GM19239 (cell line): Measurements from ENCODE around the gene KLC1.
A peak's percentile ranks its signal among the peaks of the same experiment; 100 is the strongest.
"Not testable (repeated sequence)": the region's sequence is repeated elsewhere in the genome, so short reads cannot be mapped to it uniquely, and the experiment has no call there.

ENCODE experiments used
- DNase-seq: peaks from one replicate; pipeline ENCODE4 v3.0.0; 2011; ENCODE audit warnings: low spot score; ENCODE audit not compliant: insufficient read length
- FAIRE-seq: peaks from 2 replicates; lab custom pipeline; 2011; peaks lifted over from hg19 to GRCh38; lab: Jason Lieb, UNC

The KLC1 gene

GRCh38 chr14:103686831-103687485 is 57.9 kb downstream of the KLC1 start:
- FAIRE-seq (no peak), DNase-seq (no peak)

GRCh38 chr14:103687712-103688111 is 58.7 kb downstream of the KLC1 start:
- FAIRE-seq (no peak), DNase-seq (no peak)

DNA sequence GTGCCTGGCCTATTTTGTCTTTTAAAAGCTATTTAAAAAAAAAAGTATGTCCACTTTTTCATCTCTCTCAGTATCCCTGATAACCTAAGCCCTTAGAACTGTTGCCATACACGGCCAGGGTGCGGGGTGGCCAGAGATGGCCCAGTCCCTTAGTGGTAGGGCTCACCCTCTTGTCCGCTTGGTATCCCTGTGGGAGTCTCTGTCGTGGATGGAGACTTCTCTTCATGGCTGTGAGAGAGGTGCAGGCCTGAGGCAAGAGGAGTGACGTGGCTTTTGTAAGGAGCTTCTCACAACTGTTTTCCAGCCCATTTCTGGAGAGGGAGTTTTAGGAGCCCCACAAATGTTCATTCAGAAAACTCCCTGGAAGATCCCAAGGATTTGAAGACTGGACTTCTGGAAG is 59.4 kb downstream of the KLC1 start:
- DNase-seq (no peak), FAIRE-seq (no peak)

DNA sequence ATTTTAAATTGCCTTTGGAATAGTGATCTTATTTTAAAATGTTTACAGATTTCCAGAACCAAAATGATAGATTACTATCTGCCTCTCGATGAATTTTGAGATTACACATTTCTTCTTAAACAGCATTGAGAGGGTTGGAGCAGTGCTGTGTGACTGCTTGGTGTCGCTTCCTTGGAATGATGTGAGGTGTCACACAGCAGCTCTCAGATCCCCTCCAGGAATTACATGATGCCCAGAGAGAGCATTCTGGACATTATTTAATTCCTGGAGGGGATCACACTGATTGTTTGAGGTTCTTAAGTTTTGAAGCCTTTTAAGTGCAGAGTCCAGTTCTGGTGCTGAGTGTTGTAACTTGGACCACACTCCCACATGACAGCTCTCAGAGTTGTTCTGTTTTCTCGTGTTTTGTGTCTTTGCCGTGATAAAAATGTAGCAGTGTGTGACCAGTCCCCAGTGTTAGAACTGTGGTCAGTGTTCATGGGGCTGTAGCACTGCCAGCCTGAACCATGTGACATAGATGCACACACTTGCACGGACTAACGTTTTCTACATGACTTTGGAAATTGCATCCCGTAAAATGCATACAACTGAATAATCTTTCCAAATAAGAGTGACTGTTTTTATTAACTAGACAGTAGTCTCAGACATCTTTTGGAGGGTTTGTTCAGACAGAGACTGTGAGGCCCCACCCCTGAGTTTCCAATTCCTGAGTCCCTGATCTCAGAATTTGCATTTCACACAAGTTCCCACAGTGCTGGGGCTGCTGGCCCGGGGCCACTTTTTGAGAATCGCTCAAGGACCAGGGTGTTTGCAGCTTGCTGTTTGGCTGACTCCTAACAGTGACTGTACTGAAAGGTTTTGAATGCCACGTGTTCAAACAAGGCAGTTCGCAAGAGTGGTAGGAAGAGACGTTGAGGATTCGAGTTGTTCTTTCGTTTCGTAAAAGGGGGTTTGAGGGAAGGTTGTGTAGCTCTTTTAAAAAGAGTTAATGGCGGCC is 60.2 kb downstream of the KLC1 start:
- peak; percentile 96 for FAIRE-seq
- peak; percentile 75 for DNase-seq

DNA sequence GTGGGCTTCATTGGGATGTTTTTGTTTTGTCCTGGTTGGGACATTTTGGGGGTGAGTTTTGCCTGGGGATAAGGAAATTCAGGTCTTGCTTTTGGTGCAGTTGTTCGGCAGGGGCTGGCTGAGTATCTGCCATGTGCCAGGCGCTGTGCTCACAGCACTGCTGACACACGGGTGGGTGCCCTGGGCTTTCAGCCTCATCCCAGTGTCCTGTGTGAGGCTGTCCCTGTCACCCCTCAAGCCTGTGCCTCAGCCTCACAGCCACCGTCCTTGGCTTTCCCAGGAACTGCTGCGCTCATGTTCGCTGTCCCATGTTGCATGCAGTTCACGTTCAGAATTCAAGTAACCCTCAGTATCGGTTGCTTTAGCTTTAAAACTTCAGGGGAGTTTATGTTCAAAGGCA is 61.3 kb downstream of the KLC1 start:
- DNase-seq (no peak), FAIRE-seq (no peak)

- FAIRE-seq, DNase-seq: not testable (repeated sequence)
These were observed 62.6 kb downstream of the KLC1 start for GRCh38 chr14:103691655-103692054.

DNA sequence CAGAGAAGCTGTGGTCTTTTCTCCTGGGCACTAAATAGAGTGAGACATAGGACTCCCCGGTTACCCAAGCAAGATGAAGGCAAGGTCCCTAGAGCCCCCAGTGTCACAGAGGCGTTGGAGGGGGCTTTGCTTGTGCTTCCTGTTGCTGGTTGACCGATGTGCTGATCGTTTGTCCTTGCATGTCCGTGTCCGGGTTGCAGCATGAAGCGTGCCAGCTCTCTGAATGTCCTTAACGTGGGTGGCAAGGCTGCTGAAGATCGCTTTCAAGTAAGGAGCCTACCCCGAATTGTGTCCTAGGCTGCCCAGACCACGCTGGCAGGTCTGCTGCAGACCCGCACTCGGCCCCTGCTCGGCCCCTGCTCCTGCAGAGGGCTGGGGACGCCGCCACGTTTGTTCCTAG is 63.1 kb downstream of the KLC1 start:
- DNase-seq (no peak), FAIRE-seq (peak; percentile 77)

DNA sequence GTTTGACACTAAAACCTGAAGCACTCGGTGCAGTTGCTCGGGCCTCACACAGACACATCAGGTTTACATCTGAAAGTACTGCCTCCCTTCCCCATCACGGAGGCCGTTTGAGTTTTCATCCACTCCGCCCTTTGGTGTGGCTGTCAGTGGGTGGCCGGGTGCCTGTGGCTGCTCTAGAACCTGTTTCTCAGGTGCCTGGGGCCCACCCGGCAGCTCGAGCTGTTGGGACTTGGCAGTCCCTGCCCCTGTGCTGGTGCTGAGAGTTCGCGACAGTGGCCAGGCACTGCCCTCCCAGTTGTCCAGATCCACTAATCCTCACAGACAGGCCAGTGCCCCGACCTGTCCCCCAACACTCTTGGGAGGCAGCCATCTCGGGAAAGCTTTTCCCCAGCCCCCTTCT is 63.9 kb downstream of the KLC1 start:
- no peak for FAIRE-seq

DNA sequence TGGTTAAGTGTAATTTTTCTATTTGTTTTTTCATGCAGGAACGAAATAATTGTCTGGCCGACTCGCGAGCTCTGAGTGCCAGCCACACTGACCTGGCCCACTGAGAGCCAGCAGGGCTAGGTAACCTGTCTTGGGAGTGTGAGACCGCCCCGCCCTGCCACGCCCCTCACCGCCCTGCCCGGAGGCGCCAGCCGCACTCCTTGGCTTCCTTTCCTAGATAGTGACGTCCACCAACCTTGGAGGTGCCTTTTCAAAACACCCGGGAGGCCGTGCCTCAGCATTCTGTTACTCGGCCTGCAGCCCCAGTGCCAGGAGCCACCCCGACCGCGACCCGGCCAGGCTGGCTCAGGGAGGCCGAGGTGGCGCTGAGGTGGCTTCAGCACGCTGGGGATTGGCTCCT is 64.5 kb downstream of the KLC1 start:
- FAIRE-seq (no peak), DNase-seq (no peak)

More for the DNA sequence above, 63.9 kb downstream of the KLC1 start:
- DNase-seq, result no peak

DNA sequence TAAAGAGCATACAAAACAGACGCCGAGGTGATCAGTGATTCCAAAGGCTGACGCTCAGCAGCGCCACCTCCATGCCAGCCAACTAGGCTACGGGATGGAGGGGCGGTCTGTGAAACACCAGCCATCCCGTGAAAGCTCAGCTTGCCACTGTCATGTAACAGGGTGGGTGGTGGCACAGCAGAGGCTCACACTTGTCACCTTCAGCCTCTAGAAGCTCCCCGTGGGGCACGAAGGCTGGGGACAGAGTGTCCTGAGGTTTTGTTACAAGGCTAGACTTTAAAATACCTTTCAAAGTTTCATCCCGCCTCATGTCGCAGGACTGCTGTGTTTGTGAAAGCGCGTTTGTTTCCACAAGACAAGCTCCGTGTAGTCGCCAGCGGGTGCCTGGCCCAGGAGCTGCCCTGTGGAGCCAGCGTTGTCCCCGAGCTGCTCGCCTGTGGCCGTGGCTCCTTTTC is 65.6 kb downstream of the KLC1 start:
- FAIRE-seq, result no peak

DNA sequence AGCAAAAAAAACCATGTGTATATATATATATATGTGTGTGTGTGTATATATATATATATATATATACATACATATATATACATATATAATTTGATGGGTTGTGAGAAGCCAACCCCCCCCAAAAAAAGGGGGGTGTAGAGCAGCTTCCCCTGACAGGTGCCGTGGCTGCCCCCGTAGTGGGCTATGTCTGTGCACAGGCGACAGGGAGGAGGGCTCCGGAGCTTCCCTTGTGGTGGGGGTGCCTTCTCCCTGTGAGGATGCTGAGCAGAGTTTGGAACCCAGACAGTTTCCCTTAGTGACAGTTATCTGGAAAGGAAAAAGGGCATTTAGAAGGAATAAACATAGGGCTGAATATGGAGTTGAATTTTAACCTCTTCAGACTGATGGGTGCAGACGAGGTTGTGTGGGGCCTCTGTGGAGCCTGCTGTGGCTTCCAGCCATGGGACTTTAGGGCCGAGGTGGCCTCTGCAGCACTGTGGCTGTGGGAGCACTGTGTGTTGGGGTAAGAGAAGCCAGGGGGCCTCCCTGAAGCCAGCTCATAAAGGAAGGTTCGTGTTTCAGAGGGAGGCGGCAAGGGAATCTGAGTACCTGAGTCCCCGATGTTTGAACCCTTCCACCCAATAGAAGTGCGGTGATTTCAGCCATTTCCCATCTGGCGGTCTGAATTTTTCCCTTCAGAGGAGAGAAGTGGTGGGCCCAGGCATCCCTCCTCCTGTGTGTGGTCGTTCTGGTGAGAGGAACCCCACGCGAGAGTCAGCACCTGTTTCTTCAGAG is 66.5 kb downstream of the KLC1 start:
- no peak for FAIRE-seq
- DNase-seq, result no peak

More for the DNA sequence above, 65.6 kb downstream of the KLC1 start:
- no peak for DNase-seq

- no peak for DNase-seq
- no peak for FAIRE-seq
These were observed 67.0 kb downstream of the KLC1 start for GRCh38 chr14:103696070-103696402.

DNA sequence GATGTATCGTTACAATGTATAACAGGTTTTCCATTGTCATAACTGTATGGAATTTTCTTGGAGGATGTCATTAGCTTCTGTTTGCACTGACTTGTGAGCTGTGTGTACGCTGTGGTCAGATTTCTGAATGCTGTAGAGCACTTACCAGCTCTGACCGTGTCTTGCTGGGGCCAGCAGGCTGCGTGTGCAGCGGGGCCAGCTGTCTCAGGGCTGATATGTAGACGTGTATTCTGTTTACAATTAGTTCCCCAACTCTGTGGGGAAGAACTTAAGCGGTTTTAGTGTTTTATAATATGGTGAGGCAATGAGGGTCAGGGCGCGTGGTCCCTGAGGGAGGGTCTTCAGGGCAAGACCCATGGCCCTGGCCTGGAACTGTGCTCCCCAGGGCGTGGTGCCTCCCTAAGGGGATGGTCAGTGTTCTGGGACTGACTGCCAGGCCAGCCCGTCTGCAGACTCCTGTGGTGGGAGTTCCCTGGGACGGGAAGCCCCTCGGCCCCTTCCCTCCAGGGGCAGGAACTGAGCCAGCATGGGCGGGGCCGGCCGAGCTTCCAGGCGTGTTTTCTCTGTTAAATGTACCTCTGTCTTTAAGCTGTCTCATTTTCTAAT is 67.6 kb downstream of the KLC1 start:
- DNase-seq, result no peak
- peak; percentile 23 for FAIRE-seq

- FAIRE-seq (no peak), DNase-seq (no peak)
These were observed 68.2 kb downstream of the KLC1 start for GRCh38 chr14:103697206-103697602.

DNA sequence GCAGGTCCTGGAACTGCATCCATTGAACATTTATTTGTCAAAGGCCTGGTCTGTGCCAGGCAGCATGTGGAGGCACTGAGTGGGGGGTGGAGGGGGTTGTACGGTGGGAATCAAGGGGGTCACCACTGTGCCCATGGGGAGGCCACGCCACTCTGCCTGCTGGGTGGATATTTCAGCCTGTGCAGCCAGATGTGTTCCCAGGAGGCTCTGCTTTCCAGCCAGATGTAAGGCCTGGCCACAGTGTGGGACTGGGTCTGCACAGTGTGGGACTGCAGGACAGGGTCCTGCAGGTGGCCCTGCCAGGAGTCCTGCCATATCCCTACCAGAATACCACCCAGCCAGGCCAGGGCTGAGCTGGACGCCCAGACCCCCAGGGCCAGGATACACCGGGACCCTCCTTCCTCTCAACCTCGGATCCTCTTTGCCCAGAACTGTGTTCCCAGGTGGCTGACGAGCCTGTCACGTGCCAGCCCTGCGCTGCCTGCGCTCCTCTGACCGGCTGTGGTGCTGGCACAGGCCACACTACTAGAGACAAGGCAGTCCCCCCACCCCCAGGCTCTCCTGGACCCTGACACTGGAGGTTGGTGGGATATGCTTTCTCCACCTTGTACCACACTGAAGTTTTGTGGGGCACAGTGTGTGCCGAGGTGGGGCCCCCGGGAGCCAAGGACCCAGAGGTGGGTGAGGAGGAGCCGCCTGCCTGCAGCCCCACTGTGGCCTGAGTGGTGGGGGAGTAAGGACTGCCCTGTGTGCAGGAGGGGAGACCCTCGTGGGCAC is 68.8 kb downstream of the KLC1 start:
- FAIRE-seq, result no peak
- DNase-seq, result no peak

DNA sequence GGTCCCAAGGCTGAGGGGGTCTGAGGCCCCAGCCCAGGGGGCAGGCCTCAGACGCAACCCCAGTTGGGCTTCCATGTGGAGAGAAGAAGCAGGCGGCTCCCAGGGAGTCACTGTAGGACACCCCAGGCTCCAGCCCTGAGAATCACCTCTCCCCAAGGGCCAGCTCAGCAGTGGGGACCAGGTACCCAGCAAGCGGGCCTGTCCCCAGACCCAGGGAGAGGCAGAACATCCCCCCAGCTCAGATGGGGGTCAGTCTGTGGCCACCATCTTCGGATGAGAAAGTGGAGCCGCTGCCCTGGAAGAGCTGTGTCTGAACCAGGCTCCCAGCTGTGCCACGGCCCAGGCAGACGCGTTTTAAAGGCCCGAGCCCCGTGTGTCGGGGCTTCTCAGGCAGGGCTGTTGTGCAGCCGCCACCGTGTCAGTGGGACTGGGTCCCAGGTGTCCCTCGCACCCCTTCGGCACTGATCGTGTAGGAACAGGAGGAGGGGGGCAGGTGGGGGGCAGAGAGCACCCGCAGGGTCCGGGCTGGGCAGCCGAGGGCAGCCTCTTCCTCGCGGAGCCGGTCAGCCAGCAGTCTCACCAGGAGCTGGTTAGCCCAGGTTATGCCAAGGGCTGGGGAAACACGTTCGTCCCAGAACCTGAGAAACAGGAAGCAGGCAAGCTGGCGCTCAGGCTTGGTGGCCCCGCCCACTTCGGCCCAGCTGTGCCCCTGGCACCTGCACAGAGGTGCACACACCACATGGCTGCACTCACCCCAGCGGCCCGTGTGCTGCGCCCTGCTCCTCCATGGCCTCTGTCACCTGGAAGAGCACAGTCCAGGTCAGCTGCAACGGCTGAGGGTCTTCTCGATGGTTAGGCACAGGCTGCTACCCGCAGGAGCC is 69.6 kb downstream of the KLC1 start:
- FAIRE-seq (no peak), DNase-seq (no peak)

- FAIRE-seq, result no peak
These were observed 70.2 kb downstream of the KLC1 start for GRCh38 chr14:103699261-103699661.

DNA sequence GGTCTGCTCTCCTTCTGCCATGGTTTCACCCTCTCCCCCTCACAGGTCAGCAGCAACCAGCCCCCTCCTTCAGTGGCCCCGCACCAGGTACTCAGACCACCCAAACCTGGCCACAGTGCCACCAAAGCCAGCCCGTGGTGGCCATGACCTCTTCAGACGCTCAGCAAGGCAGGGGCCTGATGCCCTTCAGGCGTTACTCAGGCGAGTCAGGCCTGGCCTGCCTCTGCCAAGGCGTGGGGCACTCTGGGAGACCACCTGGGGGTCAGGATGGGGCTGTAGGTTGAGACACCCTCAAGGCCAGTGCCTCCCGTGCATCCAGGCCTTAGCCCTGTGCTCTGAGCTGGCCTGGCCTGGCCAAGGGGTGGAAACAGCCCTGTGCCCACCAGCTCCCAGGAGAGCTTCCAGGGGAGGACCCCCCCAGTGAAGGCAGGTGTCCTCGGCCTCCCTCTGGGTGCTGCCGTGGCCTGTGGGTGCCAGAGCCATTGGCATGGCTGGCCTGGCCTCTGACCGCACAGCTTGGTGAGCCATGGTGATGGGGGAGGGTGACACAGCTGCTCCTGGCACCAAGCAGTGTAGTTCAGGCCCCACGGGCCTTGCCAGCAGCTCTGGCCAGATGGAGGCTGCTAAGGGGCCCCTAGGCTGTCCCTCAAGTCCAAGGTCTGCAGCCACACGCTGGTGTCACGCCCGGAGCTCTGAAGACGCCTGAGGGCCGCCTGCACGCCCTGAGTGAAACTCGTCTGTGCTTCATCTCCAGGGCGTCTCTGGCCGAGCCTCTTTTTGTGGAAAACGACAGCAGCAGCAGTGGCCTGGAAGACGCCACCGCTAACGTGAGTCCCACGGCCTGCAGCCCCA is 71.1 kb downstream of the KLC1 start:
- FAIRE-seq (no peak), DNase-seq (no peak)

More at GRCh38 chr14:103699261-103699661, 70.2 kb downstream of the KLC1 start:
- DNase-seq, result no peak
